T-helper 2 cell treated with Interferon-gamma antibody and Interleukin-4, amounts not matched to agents 5 μg/mL and 100 μg/mL, for 36 hours (primary cell): Measurements from ENCODE around the gene LURAP1L.
"Not testable (repeated sequence)": the region's sequence is repeated elsewhere in the genome, so short reads cannot be mapped to it uniquely, and the experiment has no call there.

Experiments used
- DNase-seq: peaks from one replicate; pipeline ENCODE4 v3.0.0; 2021; ENCODE audit warnings: low spot score
- H3K27ac Mint-ChIP-seq: one replicate; pipeline ENCODE4 v1.8.0; 2021; ENCODE audit warnings: mild to moderate bottlenecking, mixed read lengths
- H3K27me3 Mint-ChIP-seq: one replicate; pipeline ENCODE4 v1.8.0; 2021; ENCODE audit warnings: low read depth, mixed read lengths
- H3K36me3 Mint-ChIP-seq: one replicate; pipeline ENCODE4 v1.8.0; 2021; ENCODE audit warnings: low read depth, mixed read lengths
- H3K4me1 Mint-ChIP-seq: one replicate; pipeline ENCODE4 v1.8.0; 2021; ENCODE audit warnings: low read depth, mixed read lengths
- H3K4me3 Mint-ChIP-seq: one replicate; pipeline ENCODE4 v1.8.0; 2022; ENCODE audit warnings: mild to moderate bottlenecking, moderate library complexity, mixed read lengths
- H3K9me3 Mint-ChIP-seq: one replicate; pipeline ENCODE4 v1.8.0; 2021; ENCODE audit warnings: mixed read lengths

LURAP1L gene

DNA sequence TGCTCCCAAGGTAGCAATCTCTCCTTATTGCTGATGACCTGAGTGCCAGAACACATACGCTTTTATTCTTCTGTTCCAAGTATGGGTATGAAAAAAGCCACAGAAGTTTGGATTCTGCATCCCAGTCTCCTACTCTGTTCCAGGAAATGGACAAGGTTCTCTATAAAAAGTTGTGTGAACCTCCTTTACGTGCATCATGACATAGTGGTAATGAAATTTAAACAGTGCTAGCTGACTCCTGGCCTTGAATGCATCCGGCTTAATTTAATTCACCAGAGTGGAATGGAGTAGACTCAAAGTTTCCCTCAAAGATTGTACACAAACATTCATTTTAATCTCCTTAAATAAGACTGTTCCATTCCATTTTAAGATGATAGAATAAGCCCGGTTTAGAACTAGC lies 68.9 kb downstream of the LURAP1L start:
- Mint-ChIP-seq H3K4me1 (no peaks in the 10 kb centered on the region), H3K27me3 (no peaks in the 10 kb centered on the region), H3K9me3 (peaks cover 34% of the 10 kb centered on the region), H3K4me3 (no peak overlapping the region), H3K27ac (no peak overlapping the region), H3K36me3 (no peaks in the 10 kb centered on the region)
- DNase-seq = no peak

DNA sequence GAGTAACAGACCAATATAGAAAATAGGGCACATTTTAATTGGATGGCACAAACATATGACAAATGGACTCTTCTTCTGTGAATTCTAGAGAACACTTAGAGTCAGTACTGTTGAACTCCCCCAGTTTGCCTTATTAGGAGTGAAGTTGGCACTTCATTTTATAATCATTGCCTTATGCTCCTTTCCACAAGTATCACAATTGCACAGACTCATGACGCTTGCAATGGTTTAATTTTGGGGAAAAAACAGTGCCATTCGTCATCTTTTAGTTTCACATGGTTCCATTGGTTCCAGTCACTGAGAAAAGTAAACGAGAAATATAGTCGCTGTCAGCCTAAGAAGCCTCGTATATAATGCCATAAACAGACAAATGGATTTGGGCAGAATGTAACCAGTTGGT lies 71.2 kb downstream of the LURAP1L start:
- Mint-ChIP-seq H3K4me1 (no peaks in the 10 kb centered on the region), H3K27ac (no peak overlapping the region), H3K9me3 (peaks cover 38% of the 10 kb centered on the region), H3K27me3 (no peaks in the 10 kb centered on the region), H3K4me3 (no peak overlapping the region), H3K36me3 (no peaks in the 10 kb centered on the region)
- no peak for DNase-seq

DNA sequence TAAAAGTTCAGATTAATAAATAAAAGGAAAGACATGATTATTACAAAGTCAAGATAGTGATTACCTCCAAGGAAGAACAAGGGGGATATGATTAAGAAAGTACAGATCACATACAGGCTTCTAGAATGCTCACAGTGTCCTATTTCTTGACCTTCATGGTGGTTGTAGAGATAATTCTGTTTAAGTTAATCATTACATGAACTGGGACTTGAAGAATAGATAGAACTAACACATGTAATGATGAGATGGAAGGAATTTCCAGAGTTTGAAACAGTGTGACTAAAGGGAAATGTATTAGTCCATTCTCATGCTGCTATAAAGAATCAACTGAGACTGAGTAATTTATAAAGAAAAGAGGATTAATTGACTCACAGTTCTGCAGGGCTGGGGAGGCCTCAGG lies 72.7 kb downstream of the LURAP1L start:
- DNase-seq = no peak
- Mint-ChIP-seq H3K27me3 (no peaks in the 10 kb centered on the region), H3K27ac (no peak overlapping the region), H3K36me3 (no peaks in the 10 kb centered on the region), H3K4me3 (no peak overlapping the region), H3K9me3 (peaks cover 33% of the 10 kb centered on the region), H3K4me1 (no peaks in the 10 kb centered on the region)

DNA sequence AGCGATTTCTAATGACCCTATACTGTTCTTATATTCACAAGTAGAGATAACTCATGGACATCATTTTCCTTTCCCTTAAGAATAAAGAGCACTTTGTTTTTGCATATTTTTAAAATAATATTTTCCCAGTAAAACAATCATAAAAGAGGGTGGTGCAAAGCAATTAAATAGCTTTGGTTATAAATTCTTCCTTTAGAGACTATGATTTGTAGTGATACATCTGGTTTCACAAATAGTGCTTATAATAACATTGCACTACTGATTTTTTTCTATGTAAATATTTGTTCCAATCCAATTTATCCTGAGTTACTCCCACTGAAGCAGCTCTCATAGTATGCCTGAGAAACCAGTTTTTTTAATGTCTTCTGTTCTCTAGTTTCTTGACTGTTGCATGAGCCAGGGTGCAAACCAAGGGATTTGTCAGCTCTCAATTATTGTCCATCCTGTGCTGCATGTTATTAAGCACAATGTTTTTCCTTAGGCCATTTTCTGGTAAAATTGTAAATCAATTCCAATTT lies 74.7 kb downstream of the LURAP1L start:
- Mint-ChIP-seq H3K27ac (no peak overlapping the region), H3K27me3 (no peaks in the 10 kb centered on the region), H3K36me3 (no peaks in the 10 kb centered on the region), H3K9me3 (peaks cover 35% of the 10 kb centered on the region), H3K4me3 (no peak overlapping the region), H3K4me1 (no peaks in the 10 kb centered on the region)
- DNase-seq = no peak

DNA sequence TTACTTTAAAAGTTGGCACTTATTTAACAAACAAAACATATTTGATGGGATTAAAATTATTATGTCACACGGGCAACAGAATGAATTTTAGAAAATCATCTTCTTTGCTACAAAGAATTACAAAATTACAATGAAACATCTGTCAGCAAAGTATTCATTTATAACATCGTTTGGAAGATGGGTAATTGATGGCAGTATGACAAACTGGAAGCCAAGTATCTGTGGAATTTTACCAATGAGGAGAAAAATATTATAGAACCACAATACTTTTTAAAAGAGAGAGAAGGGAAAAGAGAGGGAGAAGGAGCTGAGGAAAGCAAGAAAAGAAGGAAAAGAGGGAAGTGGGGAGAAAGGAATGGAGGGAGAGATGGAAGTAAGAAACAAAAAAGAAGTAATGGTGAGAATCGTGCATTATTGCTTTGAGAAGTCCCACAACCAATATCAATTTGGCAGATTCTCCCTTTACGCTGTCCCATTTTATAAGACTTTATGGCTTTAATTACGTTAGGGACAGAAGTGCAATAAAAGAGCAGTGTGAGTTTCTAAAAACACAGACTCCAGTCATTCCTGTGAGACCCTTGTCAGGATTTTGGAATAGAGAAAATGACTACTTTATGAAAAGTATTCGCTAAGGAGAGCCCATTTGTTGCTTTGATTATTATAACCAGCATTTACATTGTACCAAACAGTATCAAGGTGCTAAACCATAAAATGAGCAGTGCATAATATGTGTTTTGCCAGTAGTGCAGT lies 76.7 kb downstream of the LURAP1L start:
- H3K27ac Mint-ChIP-seq = no peak overlapping the region
- DNase-seq = no peak
- no peaks in the 10 kb centered on the region for H3K4me1 Mint-ChIP-seq
- H3K9me3 Mint-ChIP-seq = peaks cover 35% of the 10 kb centered on the region
- H3K27me3 Mint-ChIP-seq = no peaks in the 10 kb centered on the region
- no peaks in the 10 kb centered on the region for H3K36me3 Mint-ChIP-seq
- no peak overlapping the region for H3K4me3 Mint-ChIP-seq

DNA sequence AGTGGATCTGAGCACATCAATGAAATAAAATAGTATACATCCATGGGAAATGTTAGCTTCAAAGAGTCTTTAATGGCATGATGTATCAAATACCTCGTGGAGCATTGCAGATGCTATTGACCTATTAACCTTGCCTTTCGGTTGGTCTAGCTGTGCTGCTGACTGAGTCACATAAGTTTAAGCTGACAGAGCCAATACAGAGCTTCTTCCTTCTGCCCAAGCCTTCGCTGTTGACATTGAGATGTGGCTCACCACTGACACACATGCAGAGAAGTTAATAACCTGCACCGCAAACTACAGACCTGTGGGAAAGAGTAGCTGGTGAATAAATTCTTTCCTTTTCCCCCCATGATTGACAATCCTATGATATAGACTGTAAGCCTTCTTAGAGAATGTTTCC lies 78.2 kb downstream of the LURAP1L start:
- Mint-ChIP-seq H3K27me3 (no peaks in the 10 kb centered on the region), H3K9me3 (peaks cover 27% of the 10 kb centered on the region), H3K27ac (no peak overlapping the region), H3K4me1 (no peaks in the 10 kb centered on the region), H3K36me3 (no peaks in the 10 kb centered on the region), H3K4me3 (no peak overlapping the region)
- DNase-seq = no peak

DNA sequence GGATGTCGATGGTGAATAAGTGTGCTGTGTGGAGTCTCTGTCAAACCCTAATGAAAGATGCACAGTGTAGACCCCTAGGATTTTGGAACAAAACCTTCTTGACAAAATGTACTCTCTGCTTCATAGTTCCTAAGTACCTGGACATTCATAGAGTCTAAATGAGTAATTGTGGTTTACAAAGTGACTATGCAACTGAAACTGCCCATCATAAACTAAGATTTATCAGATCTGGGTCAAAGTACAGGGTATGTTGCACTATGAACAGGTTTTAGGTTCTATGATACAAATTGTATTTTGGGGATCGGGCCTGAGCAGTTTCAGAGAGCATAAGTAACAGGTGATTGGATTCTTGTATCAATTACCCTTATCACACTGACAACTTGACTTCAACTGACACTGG lies 79.4 kb downstream of the LURAP1L start:
- peaks cover 23% of the 10 kb centered on the region for H3K9me3 Mint-ChIP-seq
- H3K27ac Mint-ChIP-seq = no peak overlapping the region
- no peaks in the 10 kb centered on the region for H3K27me3 Mint-ChIP-seq
- H3K36me3 Mint-ChIP-seq = no peaks in the 10 kb centered on the region
- no peaks in the 10 kb centered on the region for H3K4me1 Mint-ChIP-seq
- no peak overlapping the region for H3K4me3 Mint-ChIP-seq
- no peak for DNase-seq

DNA sequence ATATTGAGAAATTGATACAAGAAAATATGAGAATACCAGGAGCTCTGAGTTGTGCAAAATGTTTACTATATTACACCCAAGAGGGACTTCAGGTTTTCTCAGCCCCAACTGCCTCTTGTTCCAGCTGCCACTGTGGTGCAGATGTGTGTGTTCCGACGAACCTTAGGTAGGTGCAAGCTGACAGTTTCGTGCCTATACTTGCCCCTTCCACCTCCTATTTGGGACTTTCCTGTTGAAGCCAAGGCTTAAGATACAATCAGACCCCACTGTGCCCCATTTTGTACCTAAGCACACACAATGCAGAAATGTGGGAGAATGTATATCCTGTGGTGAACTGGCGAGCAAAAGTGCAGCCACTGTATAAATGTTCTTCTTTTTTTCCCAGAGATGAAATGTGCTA lies 80.2 kb downstream of the LURAP1L start:
- no peak for DNase-seq
- Mint-ChIP-seq H3K36me3 (no peaks in the 10 kb centered on the region), H3K4me3 (no peak overlapping the region), H3K4me1 (no peaks in the 10 kb centered on the region), H3K9me3 (peaks cover 26% of the 10 kb centered on the region), H3K27me3 (no peaks in the 10 kb centered on the region), H3K27ac (no peak overlapping the region)

DNA sequence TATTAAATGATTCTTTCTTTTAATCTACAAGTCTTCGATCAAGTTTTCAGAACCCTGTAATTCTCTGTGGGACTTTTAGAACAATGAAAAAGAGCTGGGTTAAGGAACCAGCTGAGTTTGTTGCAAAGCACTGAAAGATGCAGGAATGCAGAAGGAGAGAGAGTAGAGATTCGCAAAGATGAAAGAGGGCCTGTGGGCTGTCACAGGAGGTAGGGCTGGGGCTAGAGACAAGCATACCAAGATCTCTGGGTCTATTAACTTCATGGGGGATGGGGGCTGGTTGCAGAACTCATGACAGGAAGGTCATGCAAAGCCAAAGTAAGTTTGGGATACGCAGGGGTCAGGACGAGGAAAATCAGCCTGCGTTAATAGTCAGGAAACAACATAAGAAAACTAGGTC lies 81.8 kb downstream of the LURAP1L start:
- no peak for DNase-seq
- no peaks in the 10 kb centered on the region for H3K4me1 Mint-ChIP-seq
- peaks cover 17% of the 10 kb centered on the region for H3K9me3 Mint-ChIP-seq
- H3K36me3 Mint-ChIP-seq = no peaks in the 10 kb centered on the region
- H3K4me3 Mint-ChIP-seq = no peak overlapping the region
- H3K27ac Mint-ChIP-seq = no peak overlapping the region
- no peaks in the 10 kb centered on the region for H3K27me3 Mint-ChIP-seq

DNA sequence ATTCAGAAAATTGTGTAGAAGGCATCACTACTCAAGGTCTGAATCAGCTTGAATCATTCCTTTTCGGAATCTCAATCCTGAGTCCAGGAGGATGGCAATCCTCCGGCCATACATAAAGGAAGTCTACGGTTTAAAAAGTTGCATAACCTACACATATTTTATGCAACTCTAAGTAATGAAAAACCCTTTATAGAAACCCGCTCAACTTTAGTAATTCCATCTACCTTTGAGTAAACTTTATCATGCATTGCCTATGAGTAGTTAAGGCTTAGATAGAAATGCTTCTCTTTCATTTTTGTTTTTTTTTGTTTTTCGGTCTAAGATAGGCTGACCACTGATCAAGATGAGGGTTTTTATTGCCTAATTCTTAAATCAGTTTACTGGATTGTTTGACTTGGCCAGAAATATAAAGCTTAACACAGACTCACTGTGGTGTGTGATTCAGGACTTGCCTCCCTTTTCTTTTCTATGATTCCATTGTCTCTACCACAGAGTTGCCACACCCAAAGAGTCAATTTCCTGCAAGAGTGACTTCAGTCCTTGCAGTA lies 85.0 kb downstream of the LURAP1L start:
- H3K4me3 Mint-ChIP-seq = no peak overlapping the region
- no peaks in the 10 kb centered on the region for H3K36me3 Mint-ChIP-seq
- no peak overlapping the region for H3K27ac Mint-ChIP-seq
- no peak for DNase-seq
- no peaks in the 10 kb centered on the region for H3K4me1 Mint-ChIP-seq
- H3K27me3 Mint-ChIP-seq = no peaks in the 10 kb centered on the region
- peaks cover 14% of the 10 kb centered on the region for H3K9me3 Mint-ChIP-seq

DNA sequence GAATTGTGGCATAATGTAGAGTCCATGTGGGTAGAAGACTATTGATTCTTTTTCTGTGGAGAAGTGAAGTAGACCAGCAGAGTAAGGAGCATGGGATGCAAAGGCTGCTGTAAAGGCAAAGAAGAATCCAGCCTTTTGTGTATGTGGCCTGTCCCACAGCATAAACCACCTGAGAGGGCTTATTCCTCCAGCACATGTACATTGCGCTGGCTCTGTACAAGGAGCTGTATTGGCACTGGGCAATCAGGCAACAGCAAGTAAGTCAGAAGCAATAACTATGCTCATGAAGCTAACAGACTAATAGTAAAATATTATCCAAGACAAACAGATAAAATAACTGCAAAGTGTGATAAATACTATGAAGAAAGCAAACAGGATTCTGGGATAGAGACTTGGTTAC lies 86.2 kb downstream of the LURAP1L start:
- H3K27ac Mint-ChIP-seq = no peak overlapping the region
- no peak for DNase-seq

DNA sequence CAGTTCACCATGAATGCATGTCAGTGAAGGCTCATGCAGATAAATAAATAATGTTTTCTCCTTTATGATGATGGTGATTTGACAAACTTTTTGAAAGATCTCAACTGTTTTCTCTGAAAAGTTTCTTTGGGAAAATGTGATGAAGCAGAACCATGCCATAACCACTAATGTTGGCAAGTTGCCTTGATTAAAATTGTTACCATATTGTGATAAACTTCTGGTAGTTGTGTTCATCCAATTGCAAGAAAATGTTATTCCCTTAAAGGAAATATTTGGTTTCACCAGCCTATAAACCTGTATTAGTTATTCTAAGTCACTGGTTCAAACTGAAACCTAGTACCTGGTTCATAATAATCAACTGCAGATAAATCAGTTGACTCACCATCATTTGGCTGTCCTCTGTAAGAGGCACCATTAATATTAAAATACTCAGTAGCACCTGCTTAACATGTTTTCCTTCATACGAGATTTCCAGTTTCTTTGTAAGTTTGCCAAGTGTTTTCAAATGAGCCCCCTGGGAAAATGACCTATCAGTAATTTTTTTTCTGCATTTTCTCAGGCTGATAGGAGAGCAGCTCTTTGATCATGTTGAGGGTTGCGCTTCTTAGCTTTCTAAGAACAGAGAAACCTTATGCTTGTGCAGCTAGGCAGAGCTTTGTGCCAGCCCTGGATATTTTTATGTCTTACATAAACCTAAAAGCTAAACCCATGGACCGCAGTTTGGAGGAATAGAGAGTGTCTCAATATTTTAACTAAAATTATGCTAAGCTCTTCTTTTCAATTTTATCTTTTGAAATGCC lies 88.0 kb downstream of the LURAP1L start:
- Mint-ChIP-seq H3K9me3 (peaks cover 38% of the 10 kb centered on the region), H3K27me3 (no peaks in the 10 kb centered on the region), H3K36me3 (no peaks in the 10 kb centered on the region), H3K27ac (no peak overlapping the region), H3K4me3 (no peak overlapping the region), H3K4me1 (no peaks in the 10 kb centered on the region)
- no peak for DNase-seq

More for the DNA sequence above, 86.2 kb downstream of the LURAP1L start:
- Mint-ChIP-seq H3K4me3 (no peak overlapping the region), H3K36me3 (no peaks in the 10 kb centered on the region), H3K9me3 (peaks cover 21% of the 10 kb centered on the region), H3K4me1 (no peaks in the 10 kb centered on the region), H3K27me3 (no peaks in the 10 kb centered on the region)

DNA sequence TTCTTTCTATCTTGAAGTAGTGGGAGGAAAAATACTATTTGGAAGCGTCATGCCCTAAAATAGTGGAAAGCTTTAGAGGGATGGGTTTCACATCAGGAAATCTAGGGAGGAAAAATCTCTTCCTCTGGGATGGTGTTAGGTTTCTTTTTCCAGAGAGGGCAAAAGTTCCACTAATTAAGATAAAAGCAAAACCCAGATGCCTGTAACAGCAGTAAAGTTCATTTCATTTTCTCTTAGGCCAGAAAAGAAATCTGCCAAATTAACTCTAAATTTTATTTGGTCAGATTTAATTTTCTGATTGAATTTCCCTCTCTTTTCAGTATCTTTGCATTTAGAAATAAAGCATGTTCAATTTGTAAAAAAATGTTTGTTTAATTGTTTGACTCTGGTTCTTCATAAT lies 88.8 kb downstream of the LURAP1L start:
- no peaks in the 10 kb centered on the region for H3K36me3 Mint-ChIP-seq
- peaks cover 47% of the 10 kb centered on the region for H3K9me3 Mint-ChIP-seq
- H3K27ac Mint-ChIP-seq = no peak overlapping the region
- H3K4me1 Mint-ChIP-seq = no peaks in the 10 kb centered on the region
- H3K4me3 Mint-ChIP-seq = no peak overlapping the region
- H3K27me3 Mint-ChIP-seq = no peaks in the 10 kb centered on the region
- DNase-seq = no peak

DNA sequence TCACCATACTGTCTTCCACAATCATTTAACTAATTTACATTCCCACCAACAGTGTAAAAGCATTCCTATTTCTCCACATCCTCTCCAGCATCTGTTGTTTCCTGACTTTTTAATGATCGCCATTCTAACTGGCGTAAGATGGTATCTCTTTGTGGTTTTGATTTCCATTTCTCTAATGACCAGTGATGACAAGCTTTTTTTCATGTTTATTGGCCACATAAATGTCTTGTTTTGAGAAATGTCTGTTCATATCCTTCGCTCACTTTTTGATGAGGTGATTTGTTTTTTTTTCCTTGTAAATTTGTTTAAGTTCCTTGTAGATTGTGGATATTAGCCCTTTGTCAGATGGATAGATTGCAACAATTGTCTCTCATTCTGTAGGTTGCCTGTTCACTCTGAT lies 90.6 kb downstream of the LURAP1L start:
- not testable (repeated sequence) for H3K27me3 Mint-ChIP-seq, H3K27ac Mint-ChIP-seq, H3K36me3 Mint-ChIP-seq, H3K4me1 Mint-ChIP-seq, H3K4me3 Mint-ChIP-seq, DNase-seq
- H3K9me3 Mint-ChIP-seq = peaks cover 44% of the 10 kb centered on the region
